IMR-90 (cell line): ENCODE results near the gene MYO5A.

Experiments
- CTCF ChIP-seq: conservative IDR thresholded peaks from 2 replicates; pipeline ENCODE4 v1.5.1; 2012; ENCODE audit warnings: mild to moderate bottlenecking, low read depth, low read length, improper control_type of control experiment
- ELK1 ChIP-seq: fragments of 150-350 bp; IDR thresholded peaks from 2 replicates; pipeline ENCODE4 v1.6.1; 2016; ENCODE audit warnings: low read depth, mild to moderate bottlenecking, low read length, moderate library complexity, borderline replicate concordance
- MAFK ChIP-seq: IDR thresholded peaks from 2 replicates; pipeline ENCODE4 v1.6.1; 2012; ENCODE audit warnings: low read depth, low read length, improper control_type of control experiment
- NFE2L2 ChIP-seq: fragments of 150-350 bp; IDR thresholded peaks from 2 replicates; pipeline ENCODE4 v1.6.1; 2016; ENCODE audit warnings: low read depth, mild to moderate bottlenecking, low read length
- POLR2A ChIP-seq: IDR thresholded peaks from 2 replicates; pipeline ENCODE4 v1.6.1; 2012; ENCODE audit warnings: mild to moderate bottlenecking, low read depth, low read length
- RAD21 ChIP-seq: IDR thresholded peaks from 2 replicates; pipeline ENCODE4 v1.6.1; 2012; ENCODE audit warnings: low read length, improper control_type of control experiment
- RCOR1 ChIP-seq: IDR thresholded peaks from 2 replicates; pipeline ENCODE4 v1.6.1; 2012; ENCODE audit warnings: mild to moderate bottlenecking, low read length, improper control_type of control experiment; ENCODE audit not compliant: insufficient replicate concordance
- RFX5 ChIP-seq: IDR thresholded peaks from 2 replicates; pipeline ENCODE4 v1.8.0; 2012; ENCODE audit warnings: low read depth, mild to moderate bottlenecking, low read length, moderate library complexity
- TF ChIP-seq, protein P1 (sequence below): fragments of 150-350 bp; IDR thresholded peaks from 2 replicates; pipeline ENCODE4 v1.6.1; 2017; ENCODE audit warnings: mild to moderate bottlenecking, antibody characterized with exemption, low read length, low read depth

GRCh38 chr15:52290329-52290728 lies 238.4 kb downstream of the MYO5A start:
- TF ChIP-seq RCOR1 (no peak), CTCF (no peak), ELK1 (no peak), MAFK (no peak), RAD21 (no peak), POLR2A (no peak), NFE2L2 (no peak), RFX5 (no peak)
- TF ChIP-seq, protein P1, sequence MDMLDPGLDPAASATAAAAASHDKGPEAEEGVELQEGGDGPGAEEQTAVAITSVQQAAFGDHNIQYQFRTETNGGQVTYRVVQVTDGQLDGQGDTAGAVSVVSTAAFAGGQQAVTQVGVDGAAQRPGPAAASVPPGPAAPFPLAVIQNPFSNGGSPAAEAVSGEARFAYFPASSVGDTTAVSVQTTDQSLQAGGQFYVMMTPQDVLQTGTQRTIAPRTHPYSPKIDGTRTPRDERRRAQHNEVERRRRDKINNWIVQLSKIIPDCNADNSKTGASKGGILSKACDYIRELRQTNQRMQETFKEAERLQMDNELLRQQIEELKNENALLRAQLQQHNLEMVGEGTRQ = no peak
